Colon (tissue), 2 donors: ENCODE results near the gene HOXA1.

Experiments used
- FAIRE-seq: peaks from 2 replicates; lab custom pipeline; 2012; peaks lifted over from hg19 to GRCh38; lab: Jason Lieb, UNC
- donor health status: control.
- donor health status: control.

HOXA1 gene

GRCh38 chr7:27105301-27106031 is 9.7 kb upstream of the HOXA1 start:
- no peak for FAIRE-seq

- FAIRE-seq, result no peak
Measured at GRCh38 chr7:27104341-27105058, 8.7 kb upstream of the HOXA1 start.

GRCh38 chr7:27103489-27104226 is 7.9 kb upstream of the HOXA1 start:
- FAIRE-seq, result no peak

- FAIRE-seq, result no peak
Measured at GRCh38 chr7:27102581-27103442, 7.0 kb upstream of the HOXA1 start, which contains the start of gene HOXA2. HOXA2 (minus strand) TSS chr7:27102683; CDS start chr7:27102500, 183 bp downstream.

- no peak for FAIRE-seq
Measured at GRCh38 chr7:27101957-27102580, 6.3 kb upstream of the HOXA1 start.

GRCh38 chr7:27101171-27101956 is 5.6 kb upstream of the HOXA1 start:
- FAIRE-seq, result no peak

- no peak for FAIRE-seq
Measured at GRCh38 chr7:27100694-27101170, 4.9 kb upstream of the HOXA1 start.

GRCh38 chr7:27099453-27100370 is 3.9 kb upstream of the HOXA1 start:
- FAIRE-seq, result no peak

- FAIRE-seq, result no peak
Measured at GRCh38 chr7:27098578-27099451, 3.0 kb upstream of the HOXA1 start.

GRCh38 chr7:27097686-27098577 is 2.1 kb upstream of the HOXA1 start:
- FAIRE-seq, result no peak

GRCh38 chr7:27096768-27097514 is 1.1 kb upstream of the HOXA1 start:
- FAIRE-seq, result no peak

GRCh38 chr7:27095050-27095896 is 527 bp downstream of the HOXA1 start:
- FAIRE-seq, result no peak

GRCh38 chr7:27094304-27095049 is 1.3 kb downstream of the HOXA1 start:
- no peak for FAIRE-seq

- no peak for FAIRE-seq
Measured at GRCh38 chr7:27093184-27093895, 2.5 kb downstream of the HOXA1 start.
